SK-N-SH treated with all-trans-retinoic acid at 6 μM for 48 hours (cell line): ENCODE measurements around the gene COL4A2.

Experiments
- ATAC-seq: fragments of 200-7000 bp; cut with Tn5 transposase; 3 replicates; pipeline ENCODE4 v1.9.1; 2020; ENCODE audit warnings: mild to moderate bottlenecking, moderate library complexity
- ARNTL ChIP-seq: fragments of 450-650 bp; formaldehyde crosslinking; IDR thresholded peaks from 2 replicates; pipeline ENCODE4 v1.5.0; 2020; ENCODE audit warnings: low read depth, mild to moderate bottlenecking, moderate library complexity, borderline replicate concordance
- BACH2 ChIP-seq: fragments of 250-450 bp; sonication (Bioruptor Pico); IDR thresholded peaks from 2 replicates; pipeline ENCODE4 v1.9.0; 2021; ENCODE audit warnings: mild to moderate bottlenecking, borderline replicate concordance
- CSDC2 ChIP-seq: fragments of 250-450 bp; sonication (Bioruptor Pico); IDR thresholded peaks from 2 replicates; pipeline ENCODE4 v1.5.0; 2020; ENCODE audit warnings: mild to moderate bottlenecking, moderate library complexity
- ESRRG ChIP-seq: fragments of 250-450 bp; sonication (Bioruptor Pico); IDR thresholded peaks from 2 replicates; pipeline ENCODE4 v1.6.1; 2021; ENCODE audit warnings: mild to moderate bottlenecking
- GLIS3 ChIP-seq: fragments of 250-450 bp; sonication (Bioruptor Pico); IDR thresholded peaks from 2 replicates; pipeline ENCODE4 v1.5.0; 2020; ENCODE audit warnings: mild to moderate bottlenecking, moderate library complexity
- ISL1 ChIP-seq: fragments of 250-450 bp; sonication (Bioruptor Pico); IDR thresholded peaks from 2 replicates; pipeline ENCODE4 v2.1.2; 2022; ENCODE audit warnings: mild to moderate bottlenecking, moderate library complexity
- OSR1 ChIP-seq: fragments of 250-450 bp; sonication (Bioruptor Pico); IDR thresholded peaks from 2 replicates; pipeline ENCODE4 v1.8.0; 2022; ENCODE audit warnings: moderate library complexity, mild to moderate bottlenecking, inconsistent platforms
- PPARA ChIP-seq: fragments of 250-450 bp; sonication (Bioruptor Pico); IDR thresholded peaks from 2 replicates; pipeline ENCODE4 v1.5.0; 2020; ENCODE audit warnings: mild to moderate bottlenecking, borderline replicate concordance
- RARB ChIP-seq: fragments of 250-450 bp; sonication (Bioruptor Pico); IDR thresholded peaks from 2 replicates; pipeline ENCODE4 v1.8.0; 2021; ENCODE audit warnings: mild to moderate bottlenecking, moderate library complexity
- SNAI2 ChIP-seq: fragments of 250-450 bp; sonication (Bioruptor Pico); IDR thresholded peaks from 2 replicates; pipeline ENCODE4 v1.5.0; 2020; ENCODE audit warnings: mild to moderate bottlenecking, moderate library complexity
- TCF4 ChIP-seq: fragments of 250-450 bp; sonication (Bioruptor Pico); IDR thresholded peaks from 2 replicates; pipeline ENCODE4 v1.8.0; 2021; ENCODE audit warnings: mild to moderate bottlenecking, moderate library complexity, borderline replicate concordance
- TOX ChIP-seq: fragments of 250-450 bp; sonication (Bioruptor Pico); IDR thresholded peaks from 2 replicates; pipeline ENCODE4 v1.8.0; 2021; ENCODE audit warnings: mild to moderate bottlenecking, moderate library complexity, borderline replicate concordance
- ZC3H10 ChIP-seq: fragments of 250-450 bp; sonication (Bioruptor Pico); IDR thresholded peaks from 2 replicates; pipeline ENCODE4 v1.5.1; 2021; ENCODE audit warnings: mild to moderate bottlenecking, moderate library complexity
- ZFP3 ChIP-seq: fragments of 250-450 bp; sonication (Bioruptor Pico); IDR thresholded peaks from 2 replicates; pipeline ENCODE4 v1.5.0; 2020; ENCODE audit warnings: mild to moderate bottlenecking, moderate library complexity
- ZFP30 ChIP-seq: fragments of 450-650 bp; formaldehyde crosslinking; IDR thresholded peaks from 2 replicates; pipeline ENCODE4 v1.5.0; 2022; ENCODE audit warnings: mild to moderate bottlenecking, moderate library complexity
- ZNF565 ChIP-seq: fragments of 450-650 bp; formaldehyde crosslinking; conservative IDR thresholded peaks from 2 replicates; pipeline ENCODE4 v1.5.0; 2020; ENCODE audit warnings: low read depth, mild to moderate bottlenecking, moderate library complexity
- ZNF70 ChIP-seq: fragments of 450-650 bp; formaldehyde crosslinking; IDR thresholded peaks from 2 replicates; pipeline ENCODE4 v1.5.0; 2020; ENCODE audit warnings: mild to moderate bottlenecking, moderate library complexity
- ZNF8 ChIP-seq: fragments of 450-650 bp; formaldehyde crosslinking; IDR thresholded peaks from 2 replicates; pipeline ENCODE4 v1.5.0; 2020; ENCODE audit warnings: mild to moderate bottlenecking, moderate library complexity
- TF ChIP-seq, protein P1 (sequence below): fragments of 250-450 bp; sonication (Bioruptor Pico); IDR thresholded peaks from 2 replicates; pipeline ENCODE4 v1.8.0; 2021; ENCODE audit warnings: low read depth, mild to moderate bottlenecking, moderate library complexity, borderline replicate concordance
- TF ChIP-seq, protein P2 (sequence below): fragments of 250-450 bp; sonication (Bioruptor Pico); IDR thresholded peaks from 2 replicates; pipeline ENCODE4 v1.5.1; 2021; ENCODE audit warnings: mild to moderate bottlenecking, moderate library complexity
- TF ChIP-seq, protein P3 (sequence below): fragments of 250-450 bp; sonication (Bioruptor Pico); IDR thresholded peaks from 2 replicates; pipeline ENCODE4 v1.8.0; 2020; ENCODE audit warnings: mild to moderate bottlenecking, moderate library complexity, borderline replicate concordance
- TF ChIP-seq, protein P4 (sequence below): fragments of 250-450 bp; sonication (Bioruptor Pico); IDR thresholded peaks from 2 replicates; pipeline ENCODE4 v1.5.0; 2020; ENCODE audit warnings: mild to moderate bottlenecking, moderate library complexity
- TF ChIP-seq, protein P5 (sequence below): fragments of 250-450 bp; sonication (Bioruptor Pico); IDR thresholded peaks from 2 replicates; pipeline ENCODE4 v1.5.1; 2020; ENCODE audit warnings: low read depth, mild to moderate bottlenecking, moderate library complexity

The COL4A2 gene

DNA sequence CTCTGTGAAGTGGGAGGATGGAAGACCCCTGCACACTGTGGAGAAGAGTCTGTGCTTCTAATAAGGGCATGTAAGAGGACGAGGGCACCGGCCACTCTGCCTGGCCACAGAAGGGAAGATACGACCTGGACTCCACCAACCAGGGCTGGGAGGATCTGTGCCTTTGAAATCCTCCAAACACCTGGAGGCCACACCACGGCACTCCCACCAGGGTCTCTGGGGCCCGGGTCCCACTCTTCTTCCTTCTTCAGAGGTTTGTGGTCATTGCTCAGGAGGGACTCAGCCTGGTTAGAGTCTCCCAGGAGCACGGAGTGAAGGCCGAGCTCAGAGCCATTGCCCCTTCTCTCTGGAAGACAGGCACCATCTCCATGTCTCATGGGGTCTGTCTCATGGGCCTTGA is 212.4 kb downstream of the COL4A2 start (continued):
- TF ChIP-seq ISL1 (CRISPR knock-in tag) = no peak
- TF ChIP-seq ESRRG = no peak
- no peak for TF ChIP-seq ZC3H10

DNA sequence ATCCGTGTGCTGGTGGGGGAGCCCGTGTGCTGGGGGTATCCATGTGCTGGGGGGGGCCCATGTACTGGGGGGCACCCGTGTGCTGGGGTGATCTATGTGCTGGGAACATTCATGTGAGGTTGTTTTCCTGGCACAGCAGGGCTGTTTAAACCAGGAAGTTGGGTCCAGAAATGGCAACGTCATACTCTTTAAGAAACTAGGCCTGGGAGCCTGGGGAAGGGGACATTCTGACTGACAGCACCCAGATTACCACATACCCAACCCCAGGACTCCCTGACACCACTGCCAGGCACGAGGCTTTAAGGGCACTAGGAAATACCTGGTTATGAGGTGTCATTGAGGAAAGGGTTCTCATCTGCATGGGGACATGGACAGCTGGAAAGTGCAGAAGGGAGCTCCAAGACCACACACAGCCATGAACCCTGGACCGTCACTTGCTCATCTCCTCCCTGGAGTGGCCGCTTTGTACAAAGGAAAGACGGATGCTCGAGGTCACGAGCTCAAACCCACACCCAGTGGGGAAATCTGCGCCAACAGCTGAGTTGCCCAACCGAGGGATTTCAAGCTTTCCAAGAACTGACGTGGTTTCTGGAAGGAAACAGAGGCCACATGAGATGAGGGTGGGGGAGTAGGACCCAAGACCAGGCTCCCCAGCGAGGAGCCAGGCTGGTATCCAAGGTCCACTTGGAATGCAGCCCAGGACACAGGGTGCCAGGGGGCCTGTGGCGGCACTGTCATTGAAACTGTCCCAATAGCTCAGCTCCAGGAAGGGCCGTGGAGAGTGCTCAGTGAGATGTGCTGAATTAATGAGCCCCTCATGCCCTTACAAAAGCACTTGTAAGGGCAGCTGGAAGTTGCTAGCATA is 213.6 kb downstream of the COL4A2 start:
- no peak for ATAC-seq
- TF ChIP-seq OSR1 (CRISPR knock-in tag) (no peak), ISL1 (CRISPR knock-in tag) (no peak), ZFP3 (CRISPR knock-in tag) (no peak), TOX (CRISPR knock-in tag) (no peak), RARB (no peak), BACH2 (CRISPR knock-in tag) (no peak), SNAI2 (CRISPR knock-in tag) (no peak), CSDC2 (CRISPR knock-in tag) (no peak), GLIS3 (no peak), ZFP30 (CRISPR knock-in tag) (no peak), TCF4 (CRISPR knock-in tag) (no peak), PPARA (CRISPR knock-in tag) (no peak), ZNF8 (CRISPR knock-in tag) (no peak), ARNTL (CRISPR knock-in tag) (no peak), ZC3H10 (no peak)
- TF ChIP-seq, protein P1, sequence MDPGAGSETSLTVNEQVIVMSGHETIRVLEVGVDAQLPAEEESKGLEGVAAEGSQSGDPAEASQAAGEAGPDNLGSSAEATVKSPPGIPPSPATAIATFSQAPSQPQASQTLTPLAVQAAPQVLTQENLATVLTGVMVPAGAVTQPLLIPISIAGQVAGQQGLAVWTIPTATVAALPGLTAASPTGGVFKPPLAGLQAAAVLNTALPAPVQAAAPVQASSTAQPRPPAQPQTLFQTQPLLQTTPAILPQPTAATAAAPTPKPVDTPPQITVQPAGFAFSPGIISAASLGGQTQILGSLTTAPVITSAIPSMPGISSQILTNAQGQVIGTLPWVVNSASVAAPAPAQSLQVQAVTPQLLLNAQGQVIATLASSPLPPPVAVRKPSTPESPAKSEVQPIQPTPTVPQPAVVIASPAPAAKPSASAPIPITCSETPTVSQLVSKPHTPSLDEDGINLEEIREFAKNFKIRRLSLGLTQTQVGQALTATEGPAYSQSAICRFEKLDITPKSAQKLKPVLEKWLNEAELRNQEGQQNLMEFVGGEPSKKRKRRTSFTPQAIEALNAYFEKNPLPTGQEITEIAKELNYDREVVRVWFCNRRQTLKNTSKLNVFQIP (CRISPR knock-in tag) = no peak
- TF ChIP-seq, protein P2, sequence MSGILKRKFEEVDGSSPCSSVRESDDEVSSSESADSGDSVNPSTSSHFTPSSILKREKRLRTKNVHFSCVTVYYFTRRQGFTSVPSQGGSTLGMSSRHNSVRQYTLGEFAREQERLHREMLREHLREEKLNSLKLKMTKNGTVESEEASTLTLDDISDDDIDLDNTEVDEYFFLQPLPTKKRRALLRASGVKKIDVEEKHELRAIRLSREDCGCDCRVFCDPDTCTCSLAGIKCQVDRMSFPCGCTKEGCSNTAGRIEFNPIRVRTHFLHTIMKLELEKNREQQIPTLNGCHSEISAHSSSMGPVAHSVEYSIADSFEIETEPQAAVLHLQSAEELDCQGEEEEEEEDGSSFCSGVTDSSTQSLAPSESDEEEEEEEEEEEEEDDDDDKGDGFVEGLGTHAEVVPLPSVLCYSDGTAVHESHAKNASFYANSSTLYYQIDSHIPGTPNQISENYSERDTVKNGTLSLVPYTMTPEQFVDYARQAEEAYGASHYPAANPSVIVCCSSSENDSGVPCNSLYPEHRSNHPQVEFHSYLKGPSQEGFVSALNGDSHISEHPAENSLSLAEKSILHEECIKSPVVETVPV (CRISPR knock-in tag) = no peak
- TF ChIP-seq, protein P3, sequence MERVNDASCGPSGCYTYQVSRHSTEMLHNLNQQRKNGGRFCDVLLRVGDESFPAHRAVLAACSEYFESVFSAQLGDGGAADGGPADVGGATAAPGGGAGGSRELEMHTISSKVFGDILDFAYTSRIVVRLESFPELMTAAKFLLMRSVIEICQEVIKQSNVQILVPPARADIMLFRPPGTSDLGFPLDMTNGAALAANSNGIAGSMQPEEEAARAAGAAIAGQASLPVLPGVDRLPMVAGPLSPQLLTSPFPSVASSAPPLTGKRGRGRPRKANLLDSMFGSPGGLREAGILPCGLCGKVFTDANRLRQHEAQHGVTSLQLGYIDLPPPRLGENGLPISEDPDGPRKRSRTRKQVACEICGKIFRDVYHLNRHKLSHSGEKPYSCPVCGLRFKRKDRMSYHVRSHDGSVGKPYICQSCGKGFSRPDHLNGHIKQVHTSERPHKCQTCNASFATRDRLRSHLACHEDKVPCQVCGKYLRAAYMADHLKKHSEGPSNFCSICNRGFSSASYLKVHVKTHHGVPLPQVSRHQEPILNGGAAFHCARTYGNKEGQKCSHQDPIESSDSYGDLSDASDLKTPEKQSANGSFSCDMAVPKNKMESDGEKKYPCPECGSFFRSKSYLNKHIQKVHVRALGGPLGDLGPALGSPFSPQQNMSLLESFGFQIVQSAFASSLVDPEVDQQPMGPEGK (CRISPR knock-in tag) = no peak
- TF ChIP-seq, protein P4, sequence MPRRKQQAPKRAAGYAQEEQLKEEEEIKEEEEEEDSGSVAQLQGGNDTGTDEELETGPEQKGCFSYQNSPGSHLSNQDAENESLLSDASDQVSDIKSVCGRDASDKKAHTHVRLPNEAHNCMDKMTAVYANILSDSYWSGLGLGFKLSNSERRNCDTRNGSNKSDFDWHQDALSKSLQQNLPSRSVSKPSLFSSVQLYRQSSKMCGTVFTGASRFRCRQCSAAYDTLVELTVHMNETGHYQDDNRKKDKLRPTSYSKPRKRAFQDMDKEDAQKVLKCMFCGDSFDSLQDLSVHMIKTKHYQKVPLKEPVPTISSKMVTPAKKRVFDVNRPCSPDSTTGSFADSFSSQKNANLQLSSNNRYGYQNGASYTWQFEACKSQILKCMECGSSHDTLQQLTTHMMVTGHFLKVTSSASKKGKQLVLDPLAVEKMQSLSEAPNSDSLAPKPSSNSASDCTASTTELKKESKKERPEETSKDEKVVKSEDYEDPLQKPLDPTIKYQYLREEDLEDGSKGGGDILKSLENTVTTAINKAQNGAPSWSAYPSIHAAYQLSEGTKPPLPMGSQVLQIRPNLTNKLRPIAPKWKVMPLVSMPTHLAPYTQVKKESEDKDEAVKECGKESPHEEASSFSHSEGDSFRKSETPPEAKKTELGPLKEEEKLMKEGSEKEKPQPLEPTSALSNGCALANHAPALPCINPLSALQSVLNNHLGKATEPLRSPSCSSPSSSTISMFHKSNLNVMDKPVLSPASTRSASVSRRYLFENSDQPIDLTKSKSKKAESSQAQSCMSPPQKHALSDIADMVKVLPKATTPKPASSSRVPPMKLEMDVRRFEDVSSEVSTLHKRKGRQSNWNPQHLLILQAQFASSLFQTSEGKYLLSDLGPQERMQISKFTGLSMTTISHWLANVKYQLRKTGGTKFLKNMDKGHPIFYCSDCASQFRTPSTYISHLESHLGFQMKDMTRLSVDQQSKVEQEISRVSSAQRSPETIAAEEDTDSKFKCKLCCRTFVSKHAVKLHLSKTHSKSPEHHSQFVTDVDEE (CRISPR knock-in tag) = no peak
- TF ChIP-seq, protein P5, sequence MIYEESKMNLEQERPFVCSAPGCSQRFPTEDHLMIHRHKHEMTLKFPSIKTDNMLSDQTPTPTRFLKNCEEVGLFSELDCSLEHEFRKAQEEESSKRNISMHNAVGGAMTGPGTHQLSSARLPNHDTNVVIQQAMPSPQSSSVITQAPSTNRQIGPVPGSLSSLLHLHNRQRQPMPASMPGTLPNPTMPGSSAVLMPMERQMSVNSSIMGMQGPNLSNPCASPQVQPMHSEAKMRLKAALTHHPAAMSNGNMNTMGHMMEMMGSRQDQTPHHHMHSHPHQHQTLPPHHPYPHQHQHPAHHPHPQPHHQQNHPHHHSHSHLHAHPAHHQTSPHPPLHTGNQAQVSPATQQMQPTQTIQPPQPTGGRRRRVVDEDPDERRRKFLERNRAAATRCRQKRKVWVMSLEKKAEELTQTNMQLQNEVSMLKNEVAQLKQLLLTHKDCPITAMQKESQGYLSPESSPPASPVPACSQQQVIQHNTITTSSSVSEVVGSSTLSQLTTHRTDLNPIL (CRISPR knock-in tag) = no peak
- TF ChIP-seq, all 23 proteins: peak for 0

DNA sequence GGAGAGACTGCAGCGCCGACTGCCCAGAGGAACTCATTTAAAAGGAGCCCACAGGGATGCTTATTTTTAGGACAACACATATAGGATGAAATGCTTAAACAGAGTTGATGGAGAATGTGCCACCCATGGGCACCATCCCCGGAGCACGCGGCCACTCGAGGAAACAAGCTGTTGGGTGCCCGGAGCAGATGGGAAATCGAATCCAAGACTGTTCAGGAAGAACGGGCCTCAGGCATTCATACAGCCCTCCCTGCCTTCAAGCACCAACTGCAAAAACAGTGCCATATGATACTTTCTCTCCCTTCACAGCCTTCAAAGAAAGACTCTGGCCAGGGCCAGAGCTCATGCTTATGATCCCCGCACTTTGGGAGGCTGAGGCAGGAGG is 214.2 kb downstream of the COL4A2 start:
- ATAC-seq = no peak
- TF ChIP-seq, protein P2 (CRISPR knock-in tag) = no peak
- no peak for TF ChIP-seq ZFP3 (CRISPR knock-in tag)
- no peak for TF ChIP-seq TCF4 (CRISPR knock-in tag)
- TF ChIP-seq ZFP30 (CRISPR knock-in tag) = no peak
- no peak for TF ChIP-seq TOX (CRISPR knock-in tag)
- TF ChIP-seq CSDC2 (CRISPR knock-in tag) = no peak
- TF ChIP-seq ESRRG = no peak
- TF ChIP-seq, protein P5 (CRISPR knock-in tag) = no peak
- TF ChIP-seq BACH2 (CRISPR knock-in tag) = no peak
- TF ChIP-seq ZNF8 (CRISPR knock-in tag) = no peak
- TF ChIP-seq ZNF70 (CRISPR knock-in tag) = no peak
- no peak for TF ChIP-seq ZNF565 (CRISPR knock-in tag)
- TF ChIP-seq, protein P1 (CRISPR knock-in tag) = no peak
- TF ChIP-seq ISL1 (CRISPR knock-in tag) = no peak
